ENCODE measurements around the gene KIF11. TPM values are rescaled to one million over a fixed set of nuclear protein-coding genes. Genes with fewer than 3 reads are reported as not detected.

KIF11 gene
- total and polyA plus RNA-seq, 2 of the 4 experiments (the other 2 are of a cell fraction) = 8.8 to 18.3 TPM

GRCh38 chr10:92693534-92693893, 100.6 kb downstream of the KIF11 start:
- Histone ChIP-seq H2AFZ (replicated peaks; ENCODE audit: low read length, poor library complexity) (no peak overlapping the region), H2AK5ac (ENCODE audit: low read depth, low read length) (no peak overlapping the region), H3K9me3 (ENCODE audit: control insufficient read depth, insufficient read depth, low read length) (no peaks in the 10 kb centered on the region), H4K8ac (ENCODE audit: low read depth in 2 of 2, low read length in 2 of 2) (no peak overlapping the region), H3K56ac (ENCODE audit: extremely low read depth, insufficient read depth, low read length) (no peak overlapping the region), H4K20me1 (ENCODE audit: insufficient read depth, low read length) (0 out of 2 replicates have a peak, but pooled peaks cover 3% of the 10 kb centered on the region), H3K4me1 (ENCODE audit: control insufficient read depth, insufficient read depth, low read length) (peaks cover 27% of the 10 kb centered on the region), H2BK120ac (ENCODE audit: low read depth, low read length) (no peak overlapping the region), H2AK9ac (replicated peaks; ENCODE audit: low read depth, low read length, poor library complexity) (no peak overlapping the region), H3K23ac (ENCODE audit: low read depth, low read length) (no peak overlapping the region), H3K18ac (ENCODE audit: low read depth, low read length) (no peak overlapping the region), H3K36me3 (ENCODE audit: control insufficient read depth, insufficient read depth, low read length) (peaks cover 9% of the 10 kb centered on the region), H4K91ac (ENCODE audit: insufficient read depth, low read depth, low read length) (no peak overlapping the region), H3K4ac (ENCODE audit: low read depth, low read length) (no peak overlapping the region), H3K9ac (ENCODE audit: low read depth, low read length) (no peak overlapping the region), H3K27ac (ENCODE audit: insufficient read depth, low read length) (no peak overlapping the region), H2BK15ac (ENCODE audit: low read depth, low read length) (no peak overlapping the region), H3K9me1 (ENCODE audit: insufficient read depth, low read length) (peaks cover 5% of the 10 kb centered on the region; the same call in 1 of the 2 replicates), H3K4me3 (ENCODE audit: insufficient read depth, low read depth, low read length) (no peak overlapping the region), H3K4me2 (ENCODE audit: low read depth, low read length) (no peak overlapping the region), H2BK5ac (ENCODE audit: low read depth, low read length, poor library complexity, severe bottlenecking) (no peak overlapping the region), H3K14ac (replicated peaks; ENCODE audit: low read depth, low read length) (no peak overlapping the region), H3K79me1 (ENCODE audit: low read depth in 1 of 2, low read length in 2 of 2) (peaks cover 12 to 45% of the 10 kb centered on the region in 2 experiments; a peak in 3 of 4 replicates), H4K5ac (ENCODE audit: low read depth, low read length) (no peak overlapping the region), H3K27me3 (ENCODE audit: control insufficient read depth, insufficient read depth, low read length) (no peaks in the 10 kb centered on the region), H2BK20ac (ENCODE audit: low read depth, low read length) (no peak overlapping the region)
- TF ChIP-seq RCOR1 (IDR thresholded peaks at IDR 0.05; ENCODE audit: insufficient replicate concordance, low read length) = no peak
- no peak for TF ChIP-seq SMC3 (IDR thresholded peaks at IDR 0.05; ENCODE audit: low read depth, low read length)
- TF ChIP-seq MAFK (IDR thresholded peaks at IDR 0.05; ENCODE audit: low read depth, low read length) = no peak
- no peak for TF ChIP-seq POLR2A (IDR thresholded peaks at IDR 0.05; ENCODE audit: low read depth, low read length)
- TF ChIP-seq, protein P1, sequence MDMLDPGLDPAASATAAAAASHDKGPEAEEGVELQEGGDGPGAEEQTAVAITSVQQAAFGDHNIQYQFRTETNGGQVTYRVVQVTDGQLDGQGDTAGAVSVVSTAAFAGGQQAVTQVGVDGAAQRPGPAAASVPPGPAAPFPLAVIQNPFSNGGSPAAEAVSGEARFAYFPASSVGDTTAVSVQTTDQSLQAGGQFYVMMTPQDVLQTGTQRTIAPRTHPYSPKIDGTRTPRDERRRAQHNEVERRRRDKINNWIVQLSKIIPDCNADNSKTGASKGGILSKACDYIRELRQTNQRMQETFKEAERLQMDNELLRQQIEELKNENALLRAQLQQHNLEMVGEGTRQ (IDR thresholded peaks at IDR 0.05; ENCODE audit: low read depth, low read length) = no peak
- no peak for TF ChIP-seq FOS (IDR thresholded peaks at IDR 0.05; ENCODE audit: low read depth, low read length)
- TF ChIP-seq CEBPB (IDR thresholded peaks at IDR 0.05; ENCODE audit: low read depth, low read length) = no peak
- TF ChIP-seq RFX5 (IDR thresholded peaks at IDR 0.05; ENCODE audit: low read depth, low read length) = no peak
- no peak for TF ChIP-seq CTCF (conservative IDR thresholded peaks at IDR 0.05; ENCODE audit: low read depth, low read length)
- TF ChIP-seq, protein P2, sequence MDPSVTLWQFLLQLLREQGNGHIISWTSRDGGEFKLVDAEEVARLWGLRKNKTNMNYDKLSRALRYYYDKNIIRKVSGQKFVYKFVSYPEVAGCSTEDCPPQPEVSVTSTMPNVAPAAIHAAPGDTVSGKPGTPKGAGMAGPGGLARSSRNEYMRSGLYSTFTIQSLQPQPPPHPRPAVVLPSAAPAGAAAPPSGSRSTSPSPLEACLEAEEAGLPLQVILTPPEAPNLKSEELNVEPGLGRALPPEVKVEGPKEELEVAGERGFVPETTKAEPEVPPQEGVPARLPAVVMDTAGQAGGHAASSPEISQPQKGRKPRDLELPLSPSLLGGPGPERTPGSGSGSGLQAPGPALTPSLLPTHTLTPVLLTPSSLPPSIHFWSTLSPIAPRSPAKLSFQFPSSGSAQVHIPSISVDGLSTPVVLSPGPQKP (IDR thresholded peaks at IDR 0.05; ENCODE audit: borderline replicate concordance, low read depth, low read length) = no peak
- TF ChIP-seq BHLHE40 (IDR thresholded peaks at IDR 0.05; ENCODE audit: low read depth, low read length) = no peak
- TF ChIP-seq MXI1 (IDR thresholded peaks at IDR 0.05; ENCODE audit: borderline replicate concordance, low read depth, low read length) = no peak
- TF ChIP-seq MAZ (IDR thresholded peaks at IDR 0.05; ENCODE audit: borderline replicate concordance, low read depth, low read length) = no peak
- no peak for TF ChIP-seq NFE2L2 (IDR thresholded peaks at IDR 0.05; ENCODE audit: low read depth, low read length)
- TF ChIP-seq RAD21 (IDR thresholded peaks at IDR 0.05; ENCODE audit: low read length) = no peak
- no peak for TF ChIP-seq CHD1 (IDR thresholded peaks at IDR 0.05; ENCODE audit: low read depth, low read length)
- dilution Hi-C loops (cut with HindIII; ENCODE audit: low sequenced_read_pairs, unreplicated experiment) (no loop called here), intact Hi-C loops (cut with micrococcal nuclease) (loop anchor here (5.0 kb wide), 1 partner anchor 129 kb away; no protein-coding TSS in a partner anchor), in situ Hi-C loops (cut with MboI; ENCODE audit: low sequenced_read_pairs) (no loop called here)
- WGBS, 2 experiments (ENCODE audit: extremely low coverage in 2 of 2, insufficient read length in 1 of 2) = no CpG with 5 or more reads among the region's 1 CpG
- DNase-seq (no peak), ATAC-seq (ENCODE audit: low read depth) (no peak)
- no TSS peak for BruUV-seq (replicated peaks)
- ChIA-PET CTCF (no interaction called here), POLR2A (ENCODE audit: unreplicated experiment) (no interaction called here)
